ENCODE results near the gene MED15.
A peak's percentile ranks its signal among the peaks of the same experiment; 100 is the strongest.

The MED15 gene

DNA sequence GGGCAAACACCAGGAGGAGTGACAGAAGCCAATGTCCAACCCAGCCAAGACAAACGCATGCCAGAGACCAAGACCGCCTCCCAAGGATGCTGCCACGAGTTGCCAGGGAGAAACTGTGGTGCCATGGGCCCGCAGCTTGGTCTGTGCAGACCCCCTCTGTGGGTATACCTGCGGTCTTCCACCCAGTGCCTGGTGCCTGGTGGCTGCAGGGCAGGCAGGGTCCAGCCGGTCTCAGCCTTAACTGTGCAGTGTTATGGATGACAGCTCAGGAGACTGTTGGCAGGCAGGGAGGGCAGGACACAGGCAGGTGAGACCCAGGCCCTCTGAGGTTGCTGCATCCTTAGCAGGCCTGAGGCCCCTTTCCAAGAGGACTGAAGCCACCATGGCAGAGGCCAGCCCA is 97.9 kb downstream of the MED15 start:
- H3K9me3 ChIP-seq (ENCODE audit: insufficient read depth, low read length, severe bottlenecking), result no peaks in the 10 kb centered on the region

DNA sequence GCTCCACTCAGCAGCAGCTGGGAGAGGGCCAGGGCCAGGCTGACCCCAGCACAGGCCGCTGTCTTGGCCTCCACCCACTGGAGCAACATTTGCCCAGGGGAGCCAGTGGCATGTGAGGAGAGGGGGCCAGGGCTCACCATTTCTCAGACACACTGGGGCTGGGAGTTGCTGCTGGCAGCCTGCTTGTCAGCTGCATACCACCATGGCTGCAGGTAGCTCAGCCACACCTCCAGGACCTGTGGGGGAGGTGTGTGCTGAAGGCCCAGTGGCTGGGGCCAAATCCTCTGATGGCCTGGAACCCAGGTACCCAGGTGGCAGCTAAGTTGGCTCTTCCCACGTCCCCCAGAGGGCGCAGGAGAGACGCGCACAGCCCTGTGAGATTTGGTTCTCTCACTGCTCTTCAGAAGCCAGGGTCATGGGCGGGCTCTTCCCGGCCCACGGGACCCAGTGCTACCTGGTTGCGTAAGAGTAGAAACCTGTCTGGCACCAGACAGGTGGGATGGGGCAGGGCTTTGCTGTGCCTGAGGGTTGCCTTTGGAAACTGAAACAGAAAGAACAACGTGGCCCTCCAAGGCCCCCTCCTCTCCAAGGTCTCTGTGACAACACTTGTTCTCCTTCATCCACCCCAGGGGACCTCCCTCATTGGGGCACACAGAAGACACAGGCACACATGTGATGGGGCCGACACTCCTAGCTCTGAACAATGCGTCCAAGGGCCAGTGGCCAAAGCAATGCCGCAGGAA is 98.8 kb downstream of the MED15 start:
- no peak overlapping the region for H3K4me3 ChIP-seq (ENCODE audit: low read depth in 1 of 2, low read length in 2 of 2)
- H3K4me2 ChIP-seq (ENCODE audit: insufficient read depth, low read length), result no peak overlapping the region
- H3K27me3 ChIP-seq (ENCODE audit: insufficient read depth, low read length, poor library complexity), result no peaks in the 10 kb centered on the region
- DNase-seq, result peak; percentile 56
- no peak overlapping the region for H3K27ac ChIP-seq (ENCODE audit: low read length)
- H3K9ac ChIP-seq (ENCODE audit: low read depth, low read length), result no peak overlapping the region
- no peaks in the 10 kb centered on the region for H3K4me1 ChIP-seq (ENCODE audit: insufficient read depth, low read length)
- no peaks in the 10 kb centered on the region for H3K36me3 ChIP-seq (ENCODE audit: insufficient read depth, low read length)
- no peaks in the 10 kb centered on the region for H3K79me2 ChIP-seq (ENCODE audit: insufficient read depth, low read length)
- TF ChIP-seq EZH2 (IDR thresholded peaks at IDR 0.05; ENCODE audit: borderline replicate concordance, low read depth, low read length, severe bottlenecking), result no peak
- TF ChIP-seq CTCF (IDR thresholded peaks at IDR 0.05; ENCODE audit: borderline replicate concordance, extremely low read depth, low read length, poor library complexity, severe bottlenecking), result peak; percentile 84
- H2AFZ ChIP-seq (ENCODE audit: low read depth, low read length), result no peak overlapping the region
- H4K20me1 ChIP-seq (ENCODE audit: insufficient read depth, low read length), result peaks cover 4% of the 10 kb centered on the region
- peak; percentile 83 for ATAC-seq (ENCODE audit: insufficient read depth, low read depth)
- no peaks in the 10 kb centered on the region for H3K9me3 ChIP-seq (ENCODE audit: insufficient read depth, low read length, severe bottlenecking)

More for the DNA sequence above, 97.9 kb downstream of the MED15 start:
- Histone ChIP-seq H3K4me1 (ENCODE audit: insufficient read depth, low read length) (no peaks in the 10 kb centered on the region), H3K27ac (ENCODE audit: low read length) (no peak overlapping the region), H3K27me3 (ENCODE audit: insufficient read depth, low read length, poor library complexity) (no peaks in the 10 kb centered on the region), H4K20me1 (ENCODE audit: insufficient read depth, low read length) (peaks cover 4% of the 10 kb centered on the region), H3K9ac (ENCODE audit: low read depth, low read length) (no peak overlapping the region), H3K36me3 (ENCODE audit: insufficient read depth, low read length) (no peaks in the 10 kb centered on the region), H2AFZ (ENCODE audit: low read depth, low read length) (no peak overlapping the region), H3K4me2 (ENCODE audit: insufficient read depth, low read length) (no peak overlapping the region), H3K79me2 (ENCODE audit: insufficient read depth, low read length) (no peaks in the 10 kb centered on the region), H3K4me3 (ENCODE audit: low read depth in 1 of 2, low read length in 2 of 2) (no peak overlapping the region)
- no peak for TF ChIP-seq EZH2 (IDR thresholded peaks at IDR 0.05; ENCODE audit: borderline replicate concordance, low read depth, low read length, severe bottlenecking)
- TF ChIP-seq CTCF (IDR thresholded peaks at IDR 0.05; ENCODE audit: borderline replicate concordance, extremely low read depth, low read length, poor library complexity, severe bottlenecking), result no peak
- DNase-seq (no peak), ATAC-seq (ENCODE audit: insufficient read depth, low read depth) (no peak)

GRCh38 chr22:20606784-20607128 is 99.3 kb downstream of the MED15 start:
- H2AFZ ChIP-seq (ENCODE audit: low read depth, low read length), result no peak overlapping the region
- H3K4me2 ChIP-seq (ENCODE audit: insufficient read depth, low read length), result no peak overlapping the region
- no peaks in the 10 kb centered on the region for H3K9me3 ChIP-seq (ENCODE audit: insufficient read depth, low read length, severe bottlenecking)
- no peaks in the 10 kb centered on the region for H3K36me3 ChIP-seq (ENCODE audit: insufficient read depth, low read length)
- peaks cover 9% of the 10 kb centered on the region for H4K20me1 ChIP-seq (ENCODE audit: insufficient read depth, low read length)
- ATAC-seq (ENCODE audit: insufficient read depth, low read depth), result no peak
- TF ChIP-seq CTCF (IDR thresholded peaks at IDR 0.05; ENCODE audit: borderline replicate concordance, extremely low read depth, low read length, poor library complexity, severe bottlenecking), result no peak
- no peak for TF ChIP-seq EZH2 (IDR thresholded peaks at IDR 0.05; ENCODE audit: borderline replicate concordance, low read depth, low read length, severe bottlenecking)
- no peaks in the 10 kb centered on the region for H3K4me1 ChIP-seq (ENCODE audit: insufficient read depth, low read length)
- no peak overlapping the region for H3K4me3 ChIP-seq (ENCODE audit: low read depth in 1 of 2, low read length in 2 of 2)
- no peaks in the 10 kb centered on the region for H3K79me2 ChIP-seq (ENCODE audit: insufficient read depth, low read length)
- H3K9ac ChIP-seq (ENCODE audit: low read depth, low read length), result no peak overlapping the region
- no peaks in the 10 kb centered on the region for H3K27me3 ChIP-seq (ENCODE audit: insufficient read depth, low read length, poor library complexity)
- no peak overlapping the region for H3K27ac ChIP-seq (ENCODE audit: low read length)
- DNase-seq, result no peak
